GM21825 (cell line): ENCODE results near the gene INCA1.

Source experiments
- ATAC-seq: cut with Tn5 transposase; IDR thresholded peaks from one replicate; pipeline ENCODE4 v1.9.1; 2021; ENCODE audit warnings: mild to moderate bottlenecking, moderate library complexity; ENCODE audit not compliant: unreplicated experiment

Gene INCA1

GRCh38 chr17:4950075-4950745, 47.1 kb downstream of the INCA1 start:
- ATAC-seq: no peak

GRCh38 chr17:4949321-4950074, 47.8 kb downstream of the INCA1 start:
- ATAC-seq: peak; percentile 26

GRCh38 chr17:4948931-4949320, 48.4 kb downstream of the INCA1 start:
- ATAC-seq: peak; percentile 29

GRCh38 chr17:4948166-4948930, 49.0 kb downstream of the INCA1 start, which contains the start of gene PFN1:
PFN1 (minus strand) TSS chr17:4948530; CDS start chr17:4948394, 136 bp downstream.
- peak; percentile 19 for ATAC-seq

- no peak for ATAC-seq
These were observed 49.7 kb downstream of the INCA1 start for GRCh38 chr17:4947411-4948165.

- ATAC-seq: no peak
These were observed 50.3 kb downstream of the INCA1 start for GRCh38 chr17:4947010-4947410.

- ATAC-seq: no peak
These were observed 50.9 kb downstream of the INCA1 start for GRCh38 chr17:4946312-4946976.

- no peak for ATAC-seq
These were observed 51.4 kb downstream of the INCA1 start for GRCh38 chr17:4945944-4946280.

- peak; percentile 18 for ATAC-seq
These were observed 52.0 kb downstream of the INCA1 start for GRCh38 chr17:4945176-4945943.

- ATAC-seq: no peak
These were observed 52.7 kb downstream of the INCA1 start for GRCh38 chr17:4944554-4945175.

GRCh38 chr17:4944163-4944553, 53.2 kb downstream of the INCA1 start:
- no peak for ATAC-seq

- no peak for ATAC-seq
These were observed 54.4 kb downstream of the INCA1 start for GRCh38 chr17:4942760-4943508.

GRCh38 chr17:4941319-4941610, 56.1 kb downstream of the INCA1 start:
- ATAC-seq: no peak

GRCh38 chr17:4940555-4941318, 56.6 kb downstream of the INCA1 start:
- no peak for ATAC-seq

- peak; percentile 64 for ATAC-seq
These were observed 57.3 kb downstream of the INCA1 start, which contains the start of the genes RNF167 and SLC25A11 for GRCh38 chr17:4939796-4940554. RNF167 (plus strand) TSS chr17:4940268; CDS start chr17:4940910, 642 bp downstream. SLC25A11 (minus strand) TSS chr17:4940046; CDS start chr17:4939910, 136 bp downstream.

- no peak for ATAC-seq
These were observed 57.9 kb downstream of the INCA1 start for GRCh38 chr17:4939546-4939795.
